OCI-M2 (cell line): Measurements from ENCODE around the gene FGF11.
A peak's percentile ranks its signal among the peaks of the same experiment; 100 is the strongest.
"Not testable (repeated sequence)": the region's sequence is repeated elsewhere in the genome, so short reads cannot be mapped to it uniquely, and the experiment has no call there.

Experiments
- DNase-seq: peaks from one replicate; lab custom pipeline; 2025; ENCODE audit not compliant: unreplicated experiment; lab: John Stamatoyannopoulos, UW

FGF11 gene

DNA sequence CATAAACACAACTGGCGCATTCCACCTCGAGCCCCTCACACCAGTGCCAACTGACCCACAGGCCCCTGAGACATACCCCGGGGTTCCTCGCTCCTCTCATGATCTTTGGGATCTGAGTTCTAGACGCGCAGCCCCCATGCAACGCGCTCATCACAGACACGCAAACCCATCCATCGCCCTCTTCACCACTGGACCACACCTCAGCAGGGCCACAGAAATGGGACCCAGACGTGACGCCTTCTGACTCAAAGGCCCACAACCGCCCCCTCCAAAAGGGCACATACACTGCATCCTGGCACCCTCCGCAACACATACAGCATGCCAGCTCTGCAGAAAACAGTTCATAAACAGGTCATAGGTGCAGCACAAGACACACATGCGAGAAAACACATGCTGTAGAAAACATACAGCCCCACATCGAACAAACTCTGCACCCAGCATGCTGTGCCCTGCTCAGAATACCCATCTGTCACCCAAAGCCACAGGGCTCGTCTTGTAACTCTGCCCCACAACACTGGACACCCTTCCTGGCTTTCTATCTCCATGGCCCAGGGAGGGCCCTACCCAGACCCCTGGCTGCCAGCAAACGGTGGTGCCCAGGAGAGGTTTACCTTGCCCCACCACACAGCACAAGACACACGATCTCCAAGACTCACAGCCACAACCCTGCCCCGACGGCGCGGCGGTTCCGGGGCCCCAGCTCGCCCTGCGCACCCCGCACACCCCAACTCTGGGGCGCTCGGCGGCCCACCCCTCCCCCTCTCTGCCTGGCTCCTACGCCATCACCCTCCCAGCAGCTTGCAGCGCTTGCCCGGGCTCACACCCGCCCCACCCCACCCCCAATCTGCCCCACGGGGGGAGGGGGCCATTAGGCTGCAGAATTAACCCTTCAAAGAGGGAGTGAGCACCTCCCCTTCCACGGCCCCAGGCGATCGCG, 39.2 kb downstream of the FGF11 start:
- DNase-seq: no peak

DNA sequence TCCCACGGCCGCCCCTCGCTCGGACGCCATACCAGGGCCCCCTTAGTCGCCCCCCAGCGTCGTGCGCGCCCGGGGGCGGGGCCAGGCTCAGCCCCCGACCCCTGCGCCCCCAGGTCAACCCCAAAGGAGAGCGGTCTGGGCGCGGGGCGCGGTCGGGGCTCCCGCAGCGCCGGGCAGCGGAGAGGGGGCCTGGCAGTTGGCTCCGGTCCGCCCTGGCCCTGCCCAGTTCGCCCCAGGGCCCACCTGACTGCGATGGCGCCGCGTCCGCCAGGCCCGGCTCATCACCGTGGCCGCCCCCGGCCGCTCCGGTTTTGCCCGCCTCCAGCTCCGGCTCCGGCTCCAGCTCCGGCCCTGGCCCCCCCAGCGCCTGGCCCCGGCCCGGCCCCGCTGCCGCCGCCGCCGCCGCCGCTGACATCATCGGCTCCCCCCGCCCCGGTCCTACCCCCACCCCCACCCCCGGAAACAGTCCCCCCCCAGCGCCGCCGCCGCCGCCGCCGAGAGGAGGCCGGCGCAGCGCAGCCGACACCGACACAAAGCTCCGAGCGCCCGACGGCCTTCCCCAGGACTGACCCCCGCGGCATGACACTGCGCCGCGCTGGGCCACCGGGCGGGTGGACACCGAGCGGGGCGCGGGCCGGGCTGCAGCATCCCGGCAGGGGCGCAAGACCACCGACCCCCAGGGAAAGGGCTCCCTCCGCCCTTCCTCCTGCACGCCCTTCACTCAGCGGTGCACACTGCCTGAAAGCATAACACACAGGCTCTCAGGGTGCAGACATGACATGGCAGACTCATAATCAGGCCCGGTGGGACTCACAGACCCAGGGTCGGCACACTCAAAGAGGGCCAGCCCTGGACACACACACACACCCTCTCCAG, 40.1 kb downstream of the FGF11 start, which contains the start of gene ZBTB4:
Gene ZBTB4, minus strand, starts transcription at position 419 of the 876 bp plus-strand sequence. CDS start 12,830 bp downstream, outside the sequence.
- DNase-seq: no peak

DNA sequence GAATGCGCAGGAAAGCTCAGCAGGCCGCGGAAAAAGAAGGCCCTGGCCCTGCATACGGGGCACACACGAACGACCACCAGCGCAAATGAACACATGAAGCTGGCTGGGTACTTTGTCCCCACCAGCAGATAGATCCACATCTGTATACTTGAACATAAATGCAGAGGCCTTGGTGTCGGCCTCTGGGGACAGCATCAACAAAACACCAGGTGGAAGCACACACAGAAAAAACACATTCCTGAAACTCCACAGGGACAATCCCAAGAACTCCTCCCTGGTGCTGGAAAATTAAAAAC, 40.7 kb downstream of the FGF11 start:
- no peak for DNase-seq

DNA sequence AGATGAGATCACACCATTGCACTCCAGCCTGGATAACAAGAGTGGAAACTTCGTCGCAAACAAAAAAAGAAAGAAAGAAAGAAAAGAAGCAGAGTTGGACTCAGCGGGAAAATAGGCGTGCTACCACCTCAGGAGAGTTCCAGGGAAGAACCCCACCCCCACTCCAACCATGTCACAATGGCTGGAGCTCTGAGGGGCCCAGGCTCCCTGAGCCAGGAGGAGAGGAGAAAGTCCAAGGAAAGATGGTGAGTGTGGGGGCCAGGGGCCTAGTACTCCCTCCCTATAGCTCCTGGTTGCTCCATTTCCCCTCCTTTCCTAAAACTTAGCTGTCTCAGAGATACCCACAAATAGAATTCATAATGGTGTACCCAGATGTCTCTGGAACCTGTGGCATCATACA, 42.0 kb downstream of the FGF11 start, which contains the start of gene SLC35G6:
Gene SLC35G6, plus strand, starts transcription at position 172 of the 400 bp plus-strand sequence. Its CDS starts 71 bp downstream, at position 243.
- not testable (repeated sequence) for DNase-seq

DNA sequence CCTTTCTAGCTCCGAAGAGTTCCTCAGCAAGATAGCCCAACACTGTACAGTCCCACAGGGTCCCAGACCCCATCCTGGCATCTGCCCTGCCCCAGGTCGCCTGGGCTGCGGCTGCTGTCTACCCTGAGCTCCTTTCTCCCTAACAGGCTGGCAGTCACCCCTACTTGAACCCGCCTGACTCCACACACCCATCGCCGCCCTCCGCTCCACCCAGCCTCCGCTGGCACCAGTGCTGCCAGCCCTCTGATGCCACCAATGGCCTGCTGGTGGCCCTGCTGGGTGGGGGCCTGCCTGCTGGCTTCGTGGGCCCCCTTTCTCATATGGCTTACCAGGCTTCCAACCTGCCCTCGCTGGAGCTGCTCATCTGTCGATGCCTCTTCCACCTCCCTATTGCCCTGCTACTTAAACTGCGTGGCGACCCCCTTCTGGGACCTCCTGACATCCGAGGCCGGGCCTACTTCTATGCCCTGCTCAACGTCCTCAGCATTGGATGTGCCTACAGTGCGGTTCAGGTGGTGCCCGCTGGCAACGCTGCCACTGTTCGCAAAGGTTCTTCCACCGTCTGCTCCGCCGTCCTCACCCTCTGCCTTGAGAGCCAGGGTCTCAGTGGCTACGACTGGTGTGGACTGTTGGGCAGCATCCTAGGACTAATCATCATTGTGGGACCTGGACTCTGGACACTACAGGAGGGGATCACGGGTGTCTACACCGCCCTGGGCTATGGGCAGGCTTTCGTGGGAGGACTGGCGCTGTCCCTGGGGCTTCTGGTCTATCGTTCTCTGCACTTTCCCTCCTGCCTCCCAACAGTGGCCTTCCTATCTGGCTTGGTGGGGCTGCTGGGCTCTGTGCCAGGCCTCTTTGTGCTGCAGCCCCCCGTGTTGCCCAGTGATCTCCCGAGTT, 42.8 kb downstream of the FGF11 start:
- not testable (repeated sequence) for DNase-seq

DNA sequence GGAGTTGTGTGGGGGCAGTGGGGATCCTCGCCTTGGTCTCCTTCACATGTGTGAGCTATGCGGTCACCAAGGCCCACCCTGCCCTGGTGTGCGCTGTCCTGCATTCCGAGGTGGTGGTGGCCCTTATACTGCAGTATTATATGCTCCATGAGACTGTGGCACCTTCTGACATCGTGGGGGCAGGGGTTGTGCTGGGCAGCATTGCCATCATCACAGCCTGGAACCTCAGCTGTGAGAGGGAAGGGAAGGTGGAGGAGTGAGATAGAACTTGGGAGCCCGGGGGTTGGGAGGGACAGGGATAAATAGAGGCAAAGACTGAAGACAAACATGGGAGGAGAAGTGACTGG, 43.4 kb downstream of the FGF11 start:
- not testable (repeated sequence) for DNase-seq

DNA sequence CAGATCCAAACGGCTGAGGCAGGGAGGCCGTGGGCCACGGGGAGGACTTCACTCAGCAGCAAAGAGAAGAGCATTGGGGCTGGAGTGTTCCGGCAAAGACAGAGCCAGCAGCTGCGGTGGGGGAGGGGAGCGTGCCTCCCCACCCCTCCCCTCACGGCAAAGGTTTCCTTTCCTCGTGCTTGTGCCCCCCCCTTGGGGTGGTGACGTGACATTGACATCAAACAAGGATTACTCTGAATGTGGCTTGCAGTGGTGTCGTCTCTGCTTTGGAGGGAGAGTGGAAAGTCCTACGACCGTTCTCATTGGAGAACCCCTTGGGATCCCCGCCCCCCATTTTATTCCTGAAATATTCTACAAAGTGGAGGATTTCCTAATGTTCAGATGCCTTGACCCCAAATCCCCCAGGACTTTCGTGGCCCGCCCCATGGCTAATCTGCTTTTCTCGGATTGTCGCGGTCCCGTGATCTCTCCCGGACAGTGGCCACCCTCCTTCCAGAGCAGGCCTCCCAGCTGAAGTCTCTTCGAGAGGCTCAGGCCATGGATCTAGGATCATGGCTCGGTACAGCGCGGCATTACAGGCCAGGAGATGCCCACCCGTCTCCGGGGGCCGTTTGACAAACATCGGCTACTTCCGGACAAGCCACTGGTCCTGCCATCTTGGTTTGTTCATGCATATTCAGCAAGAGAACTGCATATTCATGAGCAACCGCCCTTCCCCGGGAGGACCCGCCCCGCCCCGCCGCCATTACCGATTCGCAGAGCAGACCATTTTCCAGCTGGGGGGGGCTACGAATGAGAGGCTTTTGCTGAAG, 44.1 kb downstream of the FGF11 start:
- DNase-seq: peak; percentile 63

DNA sequence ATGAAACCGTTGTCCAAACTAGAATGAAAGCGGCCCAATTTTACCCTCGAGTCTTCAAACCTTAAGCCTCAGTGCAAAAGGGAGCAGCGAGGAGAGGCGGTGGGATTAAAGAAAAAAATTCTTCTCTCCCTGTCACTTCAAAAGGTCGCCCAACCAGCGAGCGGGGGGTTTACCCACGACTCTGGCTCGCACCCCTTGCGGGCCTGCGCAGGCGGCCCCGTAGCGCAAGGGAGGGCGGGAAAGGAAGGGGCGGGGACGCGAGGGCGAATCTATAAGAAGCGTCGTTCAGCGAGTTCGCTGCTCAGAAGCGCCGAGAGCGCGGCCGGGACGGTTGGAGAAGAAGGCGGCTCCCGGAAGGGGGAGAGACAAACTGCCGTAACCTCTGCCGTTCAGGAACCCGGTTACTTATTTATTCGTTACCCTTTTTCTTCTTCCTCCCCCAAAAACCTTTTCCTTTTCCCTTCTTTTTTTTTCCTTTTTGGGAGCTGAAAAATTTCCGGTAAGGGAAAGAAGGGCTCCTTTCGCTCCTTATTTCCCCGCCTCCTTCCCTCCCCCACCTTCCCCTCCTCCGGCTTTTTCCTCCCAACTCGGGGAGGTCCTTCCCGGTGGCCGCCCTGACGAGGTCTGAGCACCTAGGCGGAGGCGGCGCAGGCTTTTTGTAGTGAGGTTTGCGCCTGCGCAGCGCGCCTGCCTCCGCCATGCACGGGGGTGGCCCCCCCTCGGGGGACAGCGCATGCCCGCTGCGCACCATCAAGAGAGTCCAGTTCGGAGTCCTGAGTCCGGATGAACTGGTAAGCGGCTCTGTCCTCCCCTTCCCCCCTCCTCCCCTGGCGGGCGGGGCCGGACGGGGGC, 45.0 kb downstream of the FGF11 start, which contains the start of gene POLR2A:
Gene POLR2A, plus strand, starts transcription at position 300 of the 852 bp plus-strand sequence.
- peak; percentile 82 for DNase-seq

DNA sequence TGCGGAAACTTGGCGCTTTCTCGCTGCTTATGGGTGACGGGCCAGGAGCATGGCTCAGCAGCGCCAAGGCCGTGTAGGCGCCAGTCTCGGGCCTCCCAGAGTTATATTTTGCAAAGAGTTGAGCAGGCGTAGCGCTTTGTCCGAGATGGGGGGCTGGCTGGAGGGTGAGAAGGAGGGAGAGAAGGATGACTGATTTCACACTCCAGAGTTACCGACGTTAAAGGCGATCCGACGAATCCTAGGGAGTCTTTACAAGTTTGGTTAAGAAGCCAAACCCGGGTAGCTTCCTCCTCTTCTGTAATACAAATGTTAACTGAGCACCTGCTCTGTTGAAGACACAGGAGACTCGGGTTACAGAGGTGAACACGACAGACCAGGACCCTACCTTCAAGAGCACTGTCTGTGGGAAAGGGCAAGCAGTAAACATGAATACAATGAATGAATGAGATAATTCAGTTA, 45.6 kb downstream of the FGF11 start:
- DNase-seq: no peak

DNA sequence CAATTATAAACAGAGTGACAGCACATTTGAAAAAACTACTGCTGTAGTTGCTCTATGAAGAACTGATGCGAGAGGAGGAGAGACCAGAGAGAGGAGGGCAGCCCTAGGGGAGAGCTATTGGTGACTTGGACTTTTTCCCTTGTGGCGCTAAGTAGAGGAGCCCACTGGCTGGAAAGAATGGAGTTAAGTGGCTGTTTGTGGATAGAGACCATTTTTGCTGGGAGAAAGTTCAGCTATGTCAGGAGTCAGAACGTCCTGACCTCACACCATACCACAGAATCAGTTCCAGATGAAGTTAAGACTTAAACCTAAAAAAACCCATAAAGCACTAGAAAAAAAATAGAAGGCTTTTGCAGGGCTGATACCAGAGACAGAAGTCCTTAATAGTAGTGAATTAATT, 46.9 kb downstream of the FGF11 start:
- no peak for DNase-seq

DNA sequence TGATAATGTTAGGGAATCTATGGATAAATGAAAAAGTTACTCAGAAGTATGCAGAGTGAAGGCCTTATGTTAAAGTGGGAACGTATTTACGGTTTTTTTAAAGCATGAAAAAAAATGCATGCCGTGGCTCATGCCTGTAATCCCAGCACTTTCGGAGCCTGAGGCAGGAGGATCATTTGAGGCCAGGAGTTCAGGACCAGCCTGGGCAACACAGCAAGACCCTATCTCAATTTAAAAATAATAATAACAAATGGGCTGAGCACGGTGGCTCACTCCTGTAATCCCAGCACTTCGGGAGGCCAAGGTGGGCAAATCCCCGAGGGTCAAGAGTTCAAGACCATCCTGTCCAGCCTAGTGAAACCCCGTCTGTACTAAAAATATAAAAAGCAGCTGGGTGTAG, 50.8 kb downstream of the FGF11 start:
- no peak for DNase-seq

DNA sequence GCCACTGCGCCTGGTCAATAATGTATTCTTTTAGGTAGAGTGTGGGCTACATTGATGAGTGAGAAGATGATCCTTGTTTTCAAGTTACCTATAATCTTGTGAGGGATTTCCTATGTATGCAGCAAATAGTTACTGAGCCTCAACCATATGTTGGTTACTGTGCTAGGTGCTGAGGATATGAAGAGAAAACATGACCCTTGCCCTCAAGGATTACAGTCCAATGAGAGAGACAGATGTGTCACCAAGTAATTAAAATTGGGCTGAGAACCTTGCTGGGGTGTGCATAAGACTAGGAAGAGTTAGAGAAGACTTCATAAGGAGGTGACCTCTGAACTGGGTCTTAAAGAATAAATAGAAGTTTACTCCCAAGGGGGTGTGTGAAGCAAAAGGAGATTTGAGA, 52.3 kb downstream of the FGF11 start:
- no peak for DNase-seq

DNA sequence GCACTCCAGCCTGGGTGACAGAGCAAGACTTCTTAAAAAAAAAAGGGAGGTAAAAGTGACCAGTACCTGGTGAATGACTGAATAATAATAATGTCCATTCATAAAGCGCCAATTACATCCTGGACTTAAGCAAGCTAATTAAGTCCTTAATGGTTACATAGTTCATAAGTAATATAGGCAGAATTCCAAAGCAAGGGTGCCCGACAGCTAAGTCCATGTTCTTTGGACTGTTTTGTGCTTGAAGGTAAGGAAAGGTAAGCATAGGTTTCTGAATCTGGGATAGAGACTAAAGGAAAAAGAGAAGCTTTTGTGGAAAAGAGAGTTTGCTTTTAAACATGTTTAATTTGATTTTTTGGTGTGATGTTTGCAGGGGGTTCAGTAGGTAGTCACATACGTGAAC, 54.6 kb downstream of the FGF11 start:
- DNase-seq: no peak
